ENCODE data around the gene LRFN4. TPM values are rescaled to one million over a fixed set of nuclear protein-coding genes. Genes with fewer than 3 reads are reported as not detected.

The LRFN4 gene
- total and polyA plus RNA-seq, 4 donors, result 4.6 to 34.4 (median 15.3) TPM

DNA sequence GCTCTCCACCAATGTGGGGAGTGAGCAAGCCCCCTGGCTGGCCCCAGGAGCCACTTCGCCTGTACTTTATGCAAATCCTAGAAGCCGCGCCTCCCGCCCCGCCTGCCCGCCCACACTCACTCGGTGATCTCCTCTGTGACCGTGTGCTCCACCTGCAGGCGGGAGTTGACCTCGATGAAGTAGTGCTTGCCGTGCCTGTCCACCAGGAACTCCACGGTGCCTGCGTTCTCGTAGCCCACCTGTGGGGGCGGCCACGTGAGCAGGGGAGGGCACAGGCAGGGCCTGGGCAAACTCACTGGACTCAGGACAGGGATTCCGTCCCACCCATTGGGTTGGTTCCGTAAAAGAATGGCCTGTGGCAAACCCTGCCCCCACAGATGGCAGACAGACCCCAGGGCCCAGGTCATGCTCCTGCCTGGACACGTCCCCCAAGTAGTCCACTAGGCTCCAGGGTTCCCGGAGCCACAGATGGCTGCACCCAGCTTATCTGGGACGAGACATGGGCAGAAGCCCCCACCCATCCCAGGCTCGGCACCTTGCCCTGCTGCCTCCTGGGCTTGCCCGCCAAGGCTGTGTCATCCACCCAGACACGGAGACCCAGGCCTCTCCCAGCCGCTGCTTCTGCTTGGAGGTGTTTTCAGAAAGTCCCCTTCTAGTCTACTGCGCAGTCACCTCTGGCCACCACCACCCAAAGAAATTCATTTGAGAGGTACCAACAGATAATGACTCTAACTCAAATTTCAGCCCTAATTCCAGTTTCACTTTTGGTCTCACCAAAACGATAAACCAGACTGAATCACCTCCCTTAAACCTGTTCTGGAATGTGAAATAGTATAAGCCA, 12.1 kb downstream of the LRFN4 start:
- H3K27me3 ChIP-seq (ENCODE audit: control insufficient read depth in 3 of 3, insufficient read depth in 3 of 3, low read length in 2 of 3), result no peaks in the 10 kb centered on the region
- H3K36me3 ChIP-seq (ENCODE audit: control insufficient read depth in 4 of 4, insufficient read depth in 4 of 4, low read length in 4 of 4), result peaks cover 0 to 3% (median 0%) of the 10 kb centered on the region in 4 donors
- TF ChIP-seq, protein P1, sequence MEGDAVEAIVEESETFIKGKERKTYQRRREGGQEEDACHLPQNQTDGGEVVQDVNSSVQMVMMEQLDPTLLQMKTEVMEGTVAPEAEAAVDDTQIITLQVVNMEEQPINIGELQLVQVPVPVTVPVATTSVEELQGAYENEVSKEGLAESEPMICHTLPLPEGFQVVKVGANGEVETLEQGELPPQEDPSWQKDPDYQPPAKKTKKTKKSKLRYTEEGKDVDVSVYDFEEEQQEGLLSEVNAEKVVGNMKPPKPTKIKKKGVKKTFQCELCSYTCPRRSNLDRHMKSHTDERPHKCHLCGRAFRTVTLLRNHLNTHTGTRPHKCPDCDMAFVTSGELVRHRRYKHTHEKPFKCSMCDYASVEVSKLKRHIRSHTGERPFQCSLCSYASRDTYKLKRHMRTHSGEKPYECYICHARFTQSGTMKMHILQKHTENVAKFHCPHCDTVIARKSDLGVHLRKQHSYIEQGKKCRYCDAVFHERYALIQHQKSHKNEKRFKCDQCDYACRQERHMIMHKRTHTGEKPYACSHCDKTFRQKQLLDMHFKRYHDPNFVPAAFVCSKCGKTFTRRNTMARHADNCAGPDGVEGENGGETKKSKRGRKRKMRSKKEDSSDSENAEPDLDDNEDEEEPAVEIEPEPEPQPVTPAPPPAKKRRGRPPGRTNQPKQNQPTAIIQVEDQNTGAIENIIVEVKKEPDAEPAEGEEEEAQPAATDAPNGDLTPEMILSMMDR (IDR thresholded peaks at IDR 0.05; ENCODE audit: control extremely low read depth, extremely low read depth), result no peak
- ATAC-seq (ENCODE audit: insufficient read depth, low FRiP score) (peak; percentile 44), DNase-seq (peak in 1 of 3 donors; percentile 39)
- H3K27ac ChIP-seq (ENCODE audit: low read depth in 1 of 2, low read length in 1 of 2), result no peak overlapping the region
- H3K4me3 ChIP-seq, result no peak overlapping the region
- 42 to 54% methylated on average over 27 of the region's 27 CpGs for WGBS, 2 donors
- no peak overlapping the region for H3K9ac ChIP-seq (ENCODE audit: insufficient read depth in 1 of 2, low read length in 2 of 2)
- no peaks in the 10 kb centered on the region for H3K4me1 ChIP-seq (ENCODE audit: control insufficient read depth in 5 of 5, insufficient read depth in 5 of 5, low read length in 5 of 5)
- H3K9me3 ChIP-seq (ENCODE audit: control insufficient read depth in 4 of 4, insufficient read depth in 3 of 4, low read length in 3 of 4), result no peaks in the 10 kb centered on the region

DNA sequence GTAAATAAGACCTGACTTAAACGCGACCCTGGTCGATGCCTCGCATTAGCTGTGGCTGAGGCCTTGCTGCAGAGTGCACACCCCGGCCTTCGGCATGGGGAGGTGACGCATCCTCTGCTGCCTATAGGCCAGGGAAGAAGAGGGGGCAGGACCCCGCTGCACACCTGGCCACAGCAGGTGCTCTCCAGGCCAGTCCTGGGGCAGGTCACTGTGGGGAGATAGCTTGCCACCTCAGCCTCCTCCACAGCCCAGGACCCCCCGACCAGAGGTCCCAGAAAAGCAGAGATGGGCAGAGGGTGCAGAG, 12.7 kb downstream of the LRFN4 start:
- Histone ChIP-seq H3K9me3 (ENCODE audit: control insufficient read depth in 4 of 4, insufficient read depth in 3 of 4, low read length in 3 of 4) (no peaks in the 10 kb centered on the region), H3K27me3 (ENCODE audit: control insufficient read depth in 3 of 3, insufficient read depth in 3 of 3, low read length in 2 of 3) (no peaks in the 10 kb centered on the region), H3K4me1 (ENCODE audit: control insufficient read depth in 5 of 5, insufficient read depth in 5 of 5, low read length in 5 of 5) (no peaks in the 10 kb centered on the region), H3K4me3 (no peak overlapping the region), H3K9ac (ENCODE audit: insufficient read depth in 1 of 2, low read length in 2 of 2) (no peak overlapping the region), H3K36me3 (ENCODE audit: control insufficient read depth in 4 of 4, insufficient read depth in 4 of 4, low read length in 4 of 4) (peaks cover 0 to 3% (median 0%) of the 10 kb centered on the region in 4 donors), H3K27ac (ENCODE audit: low read depth in 1 of 2, low read length in 1 of 2) (no peak overlapping the region)
- DNase-seq (no peak), ATAC-seq (ENCODE audit: insufficient read depth, low FRiP score) (no peak)
- TF ChIP-seq, protein P1 (IDR thresholded peaks at IDR 0.05; ENCODE audit: control extremely low read depth, extremely low read depth), result no peak
- 96% methylated on average over 9 of the region's 9 CpGs for WGBS, 2 donors

GRCh38 chr11:66870131-66870530, 13.3 kb downstream of the LRFN4 start:
- H3K9ac ChIP-seq (ENCODE audit: insufficient read depth in 1 of 2, low read length in 2 of 2), result no peak overlapping the region
- no peaks in the 10 kb centered on the region for H3K4me1 ChIP-seq (ENCODE audit: control insufficient read depth in 5 of 5, insufficient read depth in 5 of 5, low read length in 5 of 5)
- no peak overlapping the region for H3K4me3 ChIP-seq
- no peaks in the 10 kb centered on the region for H3K27me3 ChIP-seq (ENCODE audit: control insufficient read depth in 3 of 3, insufficient read depth in 3 of 3, low read length in 2 of 3)
- TF ChIP-seq, protein P1 (IDR thresholded peaks at IDR 0.05; ENCODE audit: control extremely low read depth, extremely low read depth), result no peak
- H3K9me3 ChIP-seq (ENCODE audit: control insufficient read depth in 4 of 4, insufficient read depth in 3 of 4, low read length in 3 of 4), result no peaks in the 10 kb centered on the region
- H3K36me3 ChIP-seq (ENCODE audit: control insufficient read depth in 4 of 4, insufficient read depth in 4 of 4, low read length in 4 of 4), result peaks cover 0 to 3% (median 0%) of the 10 kb centered on the region in 4 donors
- no peak for DNase-seq
- WGBS, 2 donors, result 97% methylated on average over 15 to 16 of the region's 16 CpGs
- ATAC-seq (ENCODE audit: insufficient read depth, low FRiP score), result no peak
- no peak overlapping the region for H3K27ac ChIP-seq (ENCODE audit: low read depth in 1 of 2, low read length in 1 of 2)

Data from lung (tissue), 12 donors.